ENCODE measurements around the gene ZAP70. TPM values are rescaled to one million over a fixed set of nuclear protein-coding genes. Genes with fewer than 3 reads are reported as not detected.

Gene ZAP70
- total and polyA plus RNA-seq, 9 donors: 2.0 to 6.0 (median 3.2) TPM

GRCh38 chr2:97732436-97733340 is 19.3 kb downstream of the ZAP70 start:
- Histone ChIP-seq H3K27me3 (ENCODE audit: control insufficient read depth, insufficient read depth, low read length) (no peaks in the 10 kb centered on the region), H3K9me3 (replicated peaks; ENCODE audit: control insufficient read depth, low read depth, low read length) (peaks cover 6% of the 10 kb centered on the region), H3K4me1 (ENCODE audit: control insufficient read depth, insufficient read depth, low read length) (peaks cover 26% of the 10 kb centered on the region), H3K36me3 (ENCODE audit: control insufficient read depth, insufficient read depth, low read length) (no peaks in the 10 kb centered on the region), H3K27ac (ENCODE audit: low read length) (no peak overlapping the region), H3K4me3 (ENCODE audit: low read length) (no peak overlapping the region)
- whole genome bisulfite sequencing (ENCODE audit: insufficient coverage): 86% methylated on average over 20 of the region's 28 CpGs
- DNase-seq: no peak

DNA sequence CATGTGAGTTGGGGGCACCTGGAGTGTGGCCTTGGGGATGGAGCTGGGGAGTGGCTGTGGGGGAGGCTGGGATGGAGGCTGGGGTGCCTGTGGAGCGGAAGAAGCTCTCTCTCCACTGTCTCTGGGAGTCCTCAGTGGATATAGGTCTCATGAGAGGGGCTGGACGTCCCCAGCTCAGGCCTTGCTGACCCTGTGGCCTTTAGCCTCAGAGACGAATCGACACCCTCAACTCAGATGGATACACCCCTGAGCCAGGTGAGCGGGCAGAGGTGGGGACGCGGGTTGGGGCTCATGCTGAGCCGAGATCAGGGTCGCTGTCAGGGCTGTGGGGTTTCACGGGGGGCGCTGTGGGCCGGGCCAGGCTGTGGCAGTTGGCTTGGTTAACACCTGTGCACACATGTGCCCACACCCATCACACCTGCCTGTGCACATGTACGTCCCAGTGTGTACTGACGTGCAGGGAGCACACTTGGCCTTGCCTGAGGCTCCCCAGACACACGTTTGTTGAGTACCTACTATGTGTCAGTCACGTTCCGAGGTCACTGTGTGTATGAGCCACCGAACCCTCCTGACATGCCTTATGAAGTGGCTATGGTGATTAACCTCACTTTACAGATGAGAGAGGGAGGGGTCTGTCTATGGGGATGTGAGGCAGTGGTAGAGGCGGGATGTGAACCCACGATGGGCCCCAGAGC is 20.1 kb downstream of the ZAP70 start:
- WGBS (ENCODE audit: insufficient coverage): 85% methylated on average over 20 of the region's 20 CpGs
- no peaks in the 10 kb centered on the region for H3K27me3 ChIP-seq (ENCODE audit: control insufficient read depth, insufficient read depth, low read length)
- H3K9me3 ChIP-seq (replicated peaks; ENCODE audit: control insufficient read depth, low read depth, low read length): peaks cover 6% of the 10 kb centered on the region
- no peak for DNase-seq
- peaks cover 20% of the 10 kb centered on the region for H3K4me1 ChIP-seq (ENCODE audit: control insufficient read depth, insufficient read depth, low read length)
- no peak overlapping the region for H3K4me3 ChIP-seq (ENCODE audit: low read length)
- no peak overlapping the region for H3K27ac ChIP-seq (ENCODE audit: low read length)
- H3K36me3 ChIP-seq (ENCODE audit: control insufficient read depth, insufficient read depth, low read length): no peaks in the 10 kb centered on the region

DNA sequence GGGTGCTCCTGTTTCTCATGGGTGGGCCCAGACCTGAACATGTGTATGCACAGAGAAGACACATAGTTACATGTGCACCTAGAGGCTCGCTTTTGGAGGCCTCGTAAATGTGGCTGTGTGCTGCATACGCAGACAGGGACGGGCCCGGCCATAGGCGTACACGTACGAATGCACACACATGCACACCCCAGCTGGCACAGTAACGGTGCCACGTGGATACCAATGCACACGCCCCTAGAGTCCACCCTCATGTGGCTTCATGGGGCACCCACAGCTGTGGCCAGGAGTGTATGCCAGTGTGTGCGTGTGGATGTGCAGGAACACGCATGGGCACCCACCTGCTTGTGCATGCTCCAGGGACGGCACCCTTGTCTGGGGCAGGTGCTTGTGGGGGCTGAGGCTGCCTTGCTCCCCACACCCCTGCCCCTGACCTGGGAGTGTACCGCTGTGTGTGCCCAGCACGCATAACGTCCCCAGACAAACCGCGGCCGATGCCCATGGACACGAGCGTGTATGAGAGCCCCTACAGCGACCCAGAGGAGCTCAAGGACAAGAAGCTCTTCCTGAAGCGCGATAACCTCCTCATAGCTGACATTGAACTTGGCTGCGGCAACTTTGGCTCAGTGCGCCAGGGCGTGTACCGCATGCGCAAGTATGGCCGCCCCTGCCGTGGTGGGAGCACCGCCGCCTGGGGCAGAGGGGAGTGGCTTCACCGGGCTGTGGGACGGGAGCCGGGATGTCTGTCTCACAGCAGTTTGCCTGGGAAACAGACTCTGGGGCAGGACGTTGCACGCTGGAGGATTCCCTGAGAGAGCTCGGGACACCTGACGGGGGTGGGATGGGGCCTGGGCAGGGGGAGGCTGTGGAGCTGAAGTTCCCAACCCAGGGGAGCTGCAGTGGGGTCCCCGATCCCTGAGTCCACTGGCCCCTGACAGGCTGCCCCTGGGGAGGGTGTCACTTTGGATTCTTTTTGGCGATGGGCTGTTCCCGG is 21.0 kb downstream of the ZAP70 start:
- H3K27ac ChIP-seq (ENCODE audit: low read length): no peak overlapping the region
- H3K4me1 ChIP-seq (ENCODE audit: control insufficient read depth, insufficient read depth, low read length): peaks cover 16% of the 10 kb centered on the region
- DNase-seq: no peak
- H3K4me3 ChIP-seq (ENCODE audit: low read length): no peak overlapping the region
- 85% methylated on average over 36 of the region's 44 CpGs for WGBS (ENCODE audit: insufficient coverage)
- H3K9me3 ChIP-seq (replicated peaks; ENCODE audit: control insufficient read depth, low read depth, low read length): peaks cover 6% of the 10 kb centered on the region
- H3K27me3 ChIP-seq (ENCODE audit: control insufficient read depth, insufficient read depth, low read length): no peaks in the 10 kb centered on the region
- H3K36me3 ChIP-seq (ENCODE audit: control insufficient read depth, insufficient read depth, low read length): no peaks in the 10 kb centered on the region

- H3K4me3 ChIP-seq (ENCODE audit: low read length): no peak overlapping the region
- peaks cover 16% of the 10 kb centered on the region for H3K4me1 ChIP-seq (ENCODE audit: control insufficient read depth, insufficient read depth, low read length)
- WGBS (ENCODE audit: insufficient coverage): 91% methylated on average over 27 of the region's 29 CpGs
- H3K9me3 ChIP-seq (replicated peaks; ENCODE audit: control insufficient read depth, low read depth, low read length): peaks cover 4% of the 10 kb centered on the region
- no peak for DNase-seq
- no peaks in the 10 kb centered on the region for H3K27me3 ChIP-seq (ENCODE audit: control insufficient read depth, insufficient read depth, low read length)
- H3K27ac ChIP-seq (ENCODE audit: low read length): no peak overlapping the region
- no peaks in the 10 kb centered on the region for H3K36me3 ChIP-seq (ENCODE audit: control insufficient read depth, insufficient read depth, low read length)
These were observed 21.8 kb downstream of the ZAP70 start for GRCh38 chr2:97735161-97735561.

DNA sequence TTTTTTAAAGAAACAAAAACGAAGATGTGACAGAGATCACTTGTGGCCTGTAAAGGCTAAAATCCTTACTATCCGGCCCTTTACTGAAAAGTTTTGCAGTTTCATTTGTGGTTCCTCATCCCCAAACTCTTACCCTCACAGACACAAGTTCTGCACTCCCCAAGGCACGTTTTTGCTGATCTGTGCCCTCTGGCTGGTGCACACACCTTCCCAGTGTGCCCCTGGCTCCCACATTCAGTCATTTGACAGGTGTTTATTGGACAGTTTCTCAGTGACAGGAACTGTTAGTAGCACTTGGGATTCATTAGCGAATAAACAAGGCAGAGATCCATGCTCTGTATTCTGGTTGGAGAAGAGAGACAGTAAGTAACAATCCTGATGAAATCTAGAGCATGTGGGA is 22.8 kb downstream of the ZAP70 start:
- Histone ChIP-seq H3K36me3 (ENCODE audit: control insufficient read depth, insufficient read depth, low read length) (no peaks in the 10 kb centered on the region), H3K4me3 (ENCODE audit: low read length) (no peak overlapping the region), H3K9me3 (replicated peaks; ENCODE audit: control insufficient read depth, low read depth, low read length) (no peaks in the 10 kb centered on the region), H3K4me1 (ENCODE audit: control insufficient read depth, insufficient read depth, low read length) (peaks cover 21% of the 10 kb centered on the region), H3K27me3 (ENCODE audit: control insufficient read depth, insufficient read depth, low read length) (no peaks in the 10 kb centered on the region), H3K27ac (ENCODE audit: low read length) (no peak overlapping the region)
- DNase-seq: no peak
- WGBS (ENCODE audit: insufficient coverage): 91% methylated on average over 2 of the region's 4 CpGs

- H3K36me3 ChIP-seq (ENCODE audit: control insufficient read depth, insufficient read depth, low read length): no peaks in the 10 kb centered on the region
- no peak overlapping the region for H3K4me3 ChIP-seq (ENCODE audit: low read length)
- 80% methylated on average over 20 of the region's 20 CpGs for WGBS (ENCODE audit: insufficient coverage)
- H3K9me3 ChIP-seq (replicated peaks; ENCODE audit: control insufficient read depth, low read depth, low read length): no peaks in the 10 kb centered on the region
- peaks cover 16% of the 10 kb centered on the region for H3K4me1 ChIP-seq (ENCODE audit: control insufficient read depth, insufficient read depth, low read length)
- no peak for DNase-seq
- no peak overlapping the region for H3K27ac ChIP-seq (ENCODE audit: low read length)
- no peaks in the 10 kb centered on the region for H3K27me3 ChIP-seq (ENCODE audit: control insufficient read depth, insufficient read depth, low read length)
These were observed 23.4 kb downstream of the ZAP70 start for GRCh38 chr2:97736608-97737330.

GRCh38 chr2:97737421-97738178 is 24.2 kb downstream of the ZAP70 start:
- 89% methylated on average over 25 of the region's 32 CpGs for WGBS (ENCODE audit: insufficient coverage)
- Histone ChIP-seq H3K27ac (ENCODE audit: low read length) (no peak overlapping the region), H3K9me3 (replicated peaks; ENCODE audit: control insufficient read depth, low read depth, low read length) (no peaks in the 10 kb centered on the region), H3K4me3 (ENCODE audit: low read length) (no peak overlapping the region), H3K36me3 (ENCODE audit: control insufficient read depth, insufficient read depth, low read length) (no peaks in the 10 kb centered on the region), H3K4me1 (ENCODE audit: control insufficient read depth, insufficient read depth, low read length) (peaks cover 18% of the 10 kb centered on the region), H3K27me3 (ENCODE audit: control insufficient read depth, insufficient read depth, low read length) (no peaks in the 10 kb centered on the region)
- DNase-seq: no peak

GRCh38 chr2:97738179-97739019 is 25.0 kb downstream of the ZAP70 start:
- Histone ChIP-seq H3K9me3 (replicated peaks; ENCODE audit: control insufficient read depth, low read depth, low read length) (no peaks in the 10 kb centered on the region), H3K4me1 (ENCODE audit: control insufficient read depth, insufficient read depth, low read length) (peaks cover 18% of the 10 kb centered on the region), H3K27me3 (ENCODE audit: control insufficient read depth, insufficient read depth, low read length) (no peaks in the 10 kb centered on the region), H3K4me3 (ENCODE audit: low read length) (no peak overlapping the region), H3K27ac (ENCODE audit: low read length) (no peak overlapping the region), H3K36me3 (ENCODE audit: control insufficient read depth, insufficient read depth, low read length) (no peaks in the 10 kb centered on the region)
- 96% methylated on average over 9 of the region's 9 CpGs for WGBS (ENCODE audit: insufficient coverage)
- DNase-seq: no peak
